Tibial nerve (tissue), 4 donors: ENCODE measurements around the gene PIPOX. TPM values are rescaled to one million over a fixed set of nuclear protein-coding genes. Genes with fewer than 3 reads are reported as not detected.

Source experiments
- DNase-seq, 2 donors: peaks; one replicate each; pipeline ENCODE4 v3.0.0-alpha.2; 2019; ENCODE audit warnings: low spot score in 2 of 2
- H3K27ac ChIP-seq, 4 donors: fragments of 200-600 bp; sonication (generic) in 3 of 4; one replicate each; pipeline ENCODE4 v1.5.1; 2017 to 2019; ENCODE audit warnings: mild to moderate bottlenecking in 1 of 4
- H3K27me3 ChIP-seq, 2 donors: fragments of 200-600 bp; sonication (generic) in 1 of 2; one replicate each; pipeline versions ENCODE4 v1.5.1 to v1.6.0; 2017 to 2019
- H3K36me3 ChIP-seq, 3 donors: fragments of 200-600 bp; sonication (generic); one replicate each; pipeline ENCODE4 v1.5.1; 2018 to 2019
- H3K4me1 ChIP-seq, 4 donors: fragments of 200-600 bp; sonication (generic) in 3 of 4; one replicate each; pipeline ENCODE4 v1.5.1; 2017 to 2019
- H3K4me3 ChIP-seq, 4 donors: fragments of 200-600 bp; sonication (generic) in 3 of 4; one replicate each; pipeline ENCODE4 v1.5.1; 2017 to 2019; ENCODE audit warnings: mild to moderate bottlenecking in 1 of 4, moderate library complexity in 1 of 4
- H3K9me3 ChIP-seq, 4 donors: fragments of 200-600 bp; sonication (generic) in 3 of 4; one replicate each; pipeline ENCODE4 v1.5.1; 2017 to 2019
- CTCF ChIP-seq, 5 experiments: fragments of 200-600 bp in 3 of 5; fragments of 450-650 bp in 2 of 5; sonication (generic) in 3 of 5; IDR thresholded peaks; one replicate each; pipeline ENCODE4 v1.5.1; 2016 to 2019; ENCODE audit warnings: antibody characterized with exemption in 5 of 5, mild to moderate bottlenecking in 3 of 5, moderate library complexity in 2 of 5
- EP300 ChIP-seq, 2 donors: sonication (generic); formaldehyde crosslinking; IDR thresholded peaks; one replicate each; pipeline ENCODE4 v1.6.1; 2017; ENCODE audit warnings: antibody characterized with exemption in 2 of 2, mild to moderate bottlenecking in 1 of 2
- POLR2A ChIP-seq, 2 donors: fragments of 450-650 bp; IDR thresholded peaks; one replicate each; pipeline ENCODE4 v1.6.1; 2017; ENCODE audit warnings: antibody characterized with exemption in 2 of 2, mild to moderate bottlenecking in 2 of 2, moderate library complexity in 2 of 2
- WGBS, 2 donors: methylation state at CpG; one replicate each; pipeline ENCODE4 v1.1.5; 2018; 5-methylcytosine and 5-hydroxymethylcytosine counted together
- total RNA-seq, 4 donors: library from RNA; depleted of rRNA; stranded (reverse); fragments of >200 nt; gene quantifications; one replicate each; pipeline ENCODE4 v1.1.0, GENCODE V29; 2016

PIPOX gene
- total RNA-seq, 4 donors from 2014 or later, result 0.60 to 6.1 (median 2.8) TPM

- peaks cover 0 to 5% (median 0%) of the 10 kb centered on the region in 4 donors for H3K4me1 ChIP-seq
- no peak for TF ChIP-seq CTCF (IDR thresholded peaks at IDR 0.05)
- no peaks in the 10 kb centered on the region for H3K36me3 ChIP-seq
- H3K4me3 ChIP-seq, result no peak overlapping the region
- WGBS, 2 donors, result 62 to 64% methylated on average over 7 of the region's 7 CpGs
- no peaks in the 10 kb centered on the region for H3K9me3 ChIP-seq
- H3K27ac ChIP-seq, result no peak overlapping the region
- no peaks in the 10 kb centered on the region for H3K27me3 ChIP-seq
- no peak for DNase-seq
These were observed 23.7 kb downstream of the PIPOX start for GRCh38 chr17:29066606-29067005.

GRCh38 chr17:29068818-29069217 is 25.9 kb downstream of the PIPOX start:
- DNase-seq, result no peak
- Histone ChIP-seq H3K9me3 (no peaks in the 10 kb centered on the region), H3K36me3 (peaks cover 0 to under 1% (median 0%) of the 10 kb centered on the region in 3 donors), H3K4me3 (no peak overlapping the region), H3K27ac (no peak overlapping the region), H3K27me3 (no peaks in the 10 kb centered on the region), H3K4me1 (peaks cover 0 to 5% (median 0%) of the 10 kb centered on the region in 4 donors)
- WGBS, 2 donors, result 69 to 73% methylated on average over 10 of the region's 10 CpGs
- TF ChIP-seq CTCF (IDR thresholded peaks at IDR 0.05), result no peak
- no peak for TF ChIP-seq EP300 (IDR thresholded peaks at IDR 0.05)
- no peak for TF ChIP-seq POLR2A (IDR thresholded peaks at IDR 0.05)

- H3K4me3 ChIP-seq, result no peak overlapping the region
- no peak for DNase-seq
- H3K4me1 ChIP-seq, result peaks cover 0 to 5% (median 0%) of the 10 kb centered on the region in 4 donors
- no peaks in the 10 kb centered on the region for H3K27me3 ChIP-seq
- no peak overlapping the region for H3K27ac ChIP-seq
- WGBS, 2 donors, result 47 to 52% methylated on average over 19 of the region's 19 CpGs
- peaks cover 0 to 8% (median 0%) of the 10 kb centered on the region in 3 donors for H3K36me3 ChIP-seq
- TF ChIP-seq EP300 (IDR thresholded peaks at IDR 0.05) (no peak), CTCF (IDR thresholded peaks at IDR 0.05) (no peak), POLR2A (IDR thresholded peaks at IDR 0.05) (no peak)
- no peaks in the 10 kb centered on the region for H3K9me3 ChIP-seq
These were observed 26.6 kb downstream of the PIPOX start for GRCh38 chr17:29069526-29070041.

- no peak for DNase-seq
- Histone ChIP-seq H3K4me3 (no peak overlapping the region), H3K36me3 (peaks cover 0 to 15% (median 0%) of the 10 kb centered on the region in 3 donors), H3K27me3 (no peaks in the 10 kb centered on the region), H3K27ac (no peak overlapping the region), H3K9me3 (no peaks in the 10 kb centered on the region), H3K4me1 (peaks cover 0 to 5% (median 0%) of the 10 kb centered on the region in 4 donors)
- no peak for TF ChIP-seq POLR2A (IDR thresholded peaks at IDR 0.05)
- TF ChIP-seq EP300 (IDR thresholded peaks at IDR 0.05), result no peak
- TF ChIP-seq CTCF (IDR thresholded peaks at IDR 0.05), result no peak
- 55 to 62% methylated on average over 10 of the region's 10 CpGs for WGBS, 2 donors
These were observed 27.4 kb downstream of the PIPOX start for GRCh38 chr17:29070308-29070707.

DNA sequence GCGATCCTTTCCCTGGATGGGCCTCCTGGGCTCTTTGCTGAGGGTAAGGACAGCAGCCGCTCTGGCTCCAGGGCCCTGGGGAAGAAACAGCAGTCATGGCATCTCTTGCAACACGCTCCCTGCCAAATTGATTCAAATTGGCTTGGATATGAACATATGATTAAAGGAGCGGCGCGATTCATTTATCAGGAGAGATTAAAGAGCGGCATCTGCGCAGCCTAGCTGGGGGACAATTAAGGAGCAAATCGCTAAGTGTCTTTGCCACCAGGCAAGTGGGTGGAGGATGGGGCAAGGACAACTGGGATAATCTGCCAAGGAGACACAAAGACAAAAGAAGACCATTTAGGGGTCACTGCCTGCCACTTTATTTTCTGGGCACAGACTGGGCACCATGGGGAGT is 27.8 kb downstream of the PIPOX start:
- WGBS, 2 donors, result 70 to 77% methylated on average over 9 of the region's 9 CpGs
- Histone ChIP-seq H3K36me3 (peaks cover 0 to 15% (median 0%) of the 10 kb centered on the region in 3 donors), H3K4me3 (no peak overlapping the region), H3K27me3 (no peaks in the 10 kb centered on the region), H3K27ac (no peak overlapping the region), H3K4me1 (peaks cover 0 to 5% (median 0%) of the 10 kb centered on the region in 4 donors), H3K9me3 (no peaks in the 10 kb centered on the region)
- TF ChIP-seq EP300 (IDR thresholded peaks at IDR 0.05) (no peak), CTCF (IDR thresholded peaks at IDR 0.05) (no peak), POLR2A (IDR thresholded peaks at IDR 0.05) (no peak)
- no peak for DNase-seq
